Mesodermal cell (in vitro differentiated cells): ENCODE results near the gene ROBO1.

Source experiments
- H3K27ac ChIP-seq: 2 replicates; pipeline ENCODE4 v1.7.0; 2013; ENCODE audit warnings: mild to moderate bottlenecking, low read depth, low read length, moderate library complexity; ENCODE audit not compliant: severe bottlenecking
- H3K36me3 ChIP-seq: 2 replicates; pipeline ENCODE4 v1.7.1; 2013; ENCODE audit warnings: mild to moderate bottlenecking, low read length, moderate library complexity; ENCODE audit not compliant: control insufficient read depth, insufficient read depth
- H3K4me1 ChIP-seq: one replicate; pipeline ENCODE4 v1.7.1; 2013; ENCODE audit warnings: mild to moderate bottlenecking, low read length; ENCODE audit not compliant: insufficient read depth, control insufficient read depth, poor library complexity, severe bottlenecking
- H3K4me3 ChIP-seq: 2 replicates; pipeline ENCODE4 v1.7.0; 2013; ENCODE audit warnings: low read length, control low read depth, mild to moderate bottlenecking; ENCODE audit not compliant: insufficient read depth, poor library complexity, severe bottlenecking; ENCODE audit errors: extremely low read depth
- H3K9me3 ChIP-seq: 2 replicates; pipeline ENCODE4 v1.7.1; 2013; ENCODE audit warnings: mild to moderate bottlenecking, low read length, moderate library complexity; ENCODE audit not compliant: control insufficient read depth
- WGBS, 2 experiments: methylation state at CpG; one replicate each; pipeline ENCODE4 v1.1.5; 2013; ENCODE audit warnings: missing lambda C conversion rate in 2 of 2; ENCODE audit not compliant: insufficient coverage in 2 of 2; 5-methylcytosine and 5-hydroxymethylcytosine counted together

The ROBO1 gene

GRCh38 chr3:78940128-78940527 is 827.7 kb downstream of the ROBO1 start:
- peaks cover 9% of the 10 kb centered on the region for H3K9me3 ChIP-seq
- H3K4me1 ChIP-seq, result no peaks in the 10 kb centered on the region
- no peak overlapping the region for H3K27ac ChIP-seq
- WGBS, 2 experiments, result 86 to 90% methylated on average over 1 of the region's 2 CpGs
- H3K36me3 ChIP-seq, result peaks cover 5% of the 10 kb centered on the region
- no peak overlapping the region for H3K4me3 ChIP-seq

- Histone ChIP-seq H3K9me3 (no peaks in the 10 kb centered on the region), H3K4me1 (no peaks in the 10 kb centered on the region), H3K4me3 (no peak overlapping the region), H3K36me3 (peaks cover 5% of the 10 kb centered on the region), H3K27ac (no peak overlapping the region)
Measured at GRCh38 chr3:78937475-78937874, 830.3 kb downstream of the ROBO1 start.

GRCh38 chr3:78927759-78928158 is 840.0 kb downstream of the ROBO1 start:
- Histone ChIP-seq H3K27ac (no peak overlapping the region), H3K9me3 (no peaks in the 10 kb centered on the region), H3K4me3 (no peak overlapping the region), H3K4me1 (no peaks in the 10 kb centered on the region), H3K36me3 (no peaks in the 10 kb centered on the region)
- 90 to 100% methylated on average over 1 of the region's 1 CpG for WGBS, 2 experiments

- Histone ChIP-seq H3K4me1 (no peaks in the 10 kb centered on the region), H3K9me3 (no peaks in the 10 kb centered on the region), H3K36me3 (no peaks in the 10 kb centered on the region), H3K4me3 (no peak overlapping the region), H3K27ac (no peak overlapping the region)
- WGBS, 2 experiments, result 85 to 100% methylated on average over 2 to 3 of the region's 4 CpGs
Measured at GRCh38 chr3:78926523-78926922, 841.3 kb downstream of the ROBO1 start.

GRCh38 chr3:78924711-78925110 is 843.1 kb downstream of the ROBO1 start:
- no peaks in the 10 kb centered on the region for H3K4me1 ChIP-seq
- WGBS, 2 experiments, result no CpG with 5 or more reads among the region's 1 CpG

GRCh38 chr3:78919021-78919755 is 848.6 kb downstream of the ROBO1 start:
- no peak overlapping the region for H3K4me3 ChIP-seq
- H3K36me3 ChIP-seq, result no peaks in the 10 kb centered on the region
- H3K27ac ChIP-seq, result peak overlapping the region; percentile 25
- H3K4me1 ChIP-seq, result no peaks in the 10 kb centered on the region
- H3K9me3 ChIP-seq, result no peaks in the 10 kb centered on the region
- 67 to 97% methylated on average over 1 to 3 of the region's 5 CpGs for WGBS, 2 experiments

More at GRCh38 chr3:78924711-78925110, 843.1 kb downstream of the ROBO1 start:
- Histone ChIP-seq H3K27ac (no peak overlapping the region), H3K9me3 (no peaks in the 10 kb centered on the region), H3K36me3 (no peaks in the 10 kb centered on the region), H3K4me3 (no peak overlapping the region)

- Histone ChIP-seq H3K4me1 (no peaks in the 10 kb centered on the region), H3K27ac (no peak overlapping the region), H3K9me3 (no peaks in the 10 kb centered on the region), H3K4me3 (no peak overlapping the region), H3K36me3 (no peaks in the 10 kb centered on the region)
- WGBS, 2 experiments, result 100% methylated on average over 1 of the region's 1 CpG; no CpG with 5 or more reads in 1 of the 2 experiments
Measured at GRCh38 chr3:78918361-78919020, 849.3 kb downstream of the ROBO1 start.

GRCh38 chr3:78917536-78917935 is 850.3 kb downstream of the ROBO1 start:
- Histone ChIP-seq H3K4me3 (no peak overlapping the region), H3K36me3 (no peaks in the 10 kb centered on the region), H3K4me1 (no peaks in the 10 kb centered on the region), H3K9me3 (no peaks in the 10 kb centered on the region), H3K27ac (no peak overlapping the region)
- 92% methylated on average over 2 of the region's 2 CpGs; no CpG with 5 or more reads in 1 of the 2 experiments for WGBS, 2 experiments

GRCh38 chr3:78913711-78914110 is 854.1 kb downstream of the ROBO1 start:
- Histone ChIP-seq H3K9me3 (no peaks in the 10 kb centered on the region), H3K4me3 (no peak overlapping the region), H3K4me1 (no peaks in the 10 kb centered on the region), H3K27ac (peak overlapping the region; percentile 10), H3K36me3 (no peaks in the 10 kb centered on the region)
- WGBS, 2 experiments, result 20 to 50% methylated on average over 1 to 2 of the region's 2 CpGs

- no peak overlapping the region for H3K27ac ChIP-seq
- H3K4me3 ChIP-seq, result no peak overlapping the region
- no peaks in the 10 kb centered on the region for H3K4me1 ChIP-seq
- WGBS, 2 experiments, result no CpG with 5 or more reads among the region's 3 CpGs
- H3K36me3 ChIP-seq, result no peaks in the 10 kb centered on the region
- no peaks in the 10 kb centered on the region for H3K9me3 ChIP-seq
Measured at GRCh38 chr3:78912687-78913086, 855.1 kb downstream of the ROBO1 start.

GRCh38 chr3:78912259-78912658 is 855.5 kb downstream of the ROBO1 start:
- H3K27ac ChIP-seq, result no peak overlapping the region
- 92 to 100% methylated on average over 3 to 4 of the region's 5 CpGs for WGBS, 2 experiments
- no peaks in the 10 kb centered on the region for H3K9me3 ChIP-seq
- H3K4me3 ChIP-seq, result no peak overlapping the region
- H3K4me1 ChIP-seq, result no peaks in the 10 kb centered on the region
- H3K36me3 ChIP-seq, result no peaks in the 10 kb centered on the region
